Loucy (cell line): Measurements from ENCODE around the gene DAPK1.

ENCODE experiments used
- H2AFZ ChIP-seq: fragments of 200-600 bp; sonication (generic); 2 replicates; pipeline ENCODE4 v1.6.0; 2016; ENCODE audit warnings: antibody characterized with exemption, mild to moderate bottlenecking, low read length, moderate library complexity
- H3F3A ChIP-seq: fragments of 200-600 bp; 2 replicates; pipeline ENCODE4 v1.6.0; 2016; ENCODE audit warnings: antibody characterized with exemption, low read depth, mild to moderate bottlenecking
- H3K27me3 ChIP-seq: fragments of 200-600 bp; sonication (generic); 2 replicates; pipeline ENCODE4 v1.6.1; 2014; ENCODE audit warnings: low read length, mild to moderate bottlenecking; ENCODE audit not compliant: insufficient read depth, poor library complexity, severe bottlenecking
- H3K36me3 ChIP-seq: fragments of 200-600 bp; sonication (generic); 2 replicates; pipeline ENCODE4 v1.6.1; 2016; ENCODE audit warnings: low read length; ENCODE audit not compliant: insufficient read depth
- H3K4me1 ChIP-seq: fragments of 200-600 bp; sonication (generic); 2 replicates; pipeline ENCODE4 v1.5.1; 2014; ENCODE audit warnings: low read length, mild to moderate bottlenecking; ENCODE audit not compliant: insufficient read depth, poor library complexity, severe bottlenecking
- H3K4me2 ChIP-seq: fragments of 200-600 bp; sonication (generic); 2 replicates; pipeline ENCODE4 v1.6.0; 2014; ENCODE audit warnings: antibody characterized with exemption, low read length, low read depth, mild to moderate bottlenecking; ENCODE audit not compliant: poor library complexity, severe bottlenecking
- H3K4me3 ChIP-seq: fragments of 200-600 bp; sonication (generic); 2 replicates; pipeline ENCODE4 v1.5.1; 2014; ENCODE audit warnings: low read length, mild to moderate bottlenecking, mixed read lengths; ENCODE audit not compliant: poor library complexity, severe bottlenecking
- H3K79me2 ChIP-seq: fragments of 200-600 bp; sonication (generic); 2 replicates; pipeline ENCODE4 v1.6.1; 2014; ENCODE audit warnings: low read length; ENCODE audit not compliant: insufficient read depth
- H3K9ac ChIP-seq: fragments of 200-600 bp; sonication (generic); 2 replicates; pipeline ENCODE4 v1.6.0; 2014; ENCODE audit warnings: mild to moderate bottlenecking, low read depth, low read length, moderate library complexity; ENCODE audit not compliant: poor library complexity, severe bottlenecking
- H3K9me2 ChIP-seq: fragments of 200-600 bp; sonication (generic); replicated peaks from 2 replicates; pipeline ENCODE4 v1.6.1; 2016; ENCODE audit warnings: low read depth, low read length, mixed read lengths
- H3K9me3 ChIP-seq: fragments of 200-600 bp; sonication (generic); 2 replicates; pipeline ENCODE4 v1.6.1; 2014; ENCODE audit warnings: mild to moderate bottlenecking, antibody characterized with exemption, low read length, low read depth; ENCODE audit not compliant: insufficient read depth
- H4K20me1 ChIP-seq: fragments of 200-600 bp; sonication (generic); 2 replicates; pipeline ENCODE4 v1.6.0; 2014; ENCODE audit warnings: antibody characterized with exemption, low read length, mild to moderate bottlenecking; ENCODE audit not compliant: insufficient read depth, poor library complexity, severe bottlenecking
- EZH2phosphoT487 ChIP-seq: fragments of 200-600 bp; IDR thresholded peaks from 2 replicates; pipeline ENCODE4 v1.6.1; 2018; ENCODE audit warnings: antibody characterized with exemption, mild to moderate bottlenecking, moderate library complexity, borderline replicate concordance
- TF ChIP-seq, protein P1 (sequence below): fragments of 200-600 bp; sonication (generic); conservative IDR thresholded peaks from 2 replicates; pipeline ENCODE4 v1.5.1; 2014; ENCODE audit warnings: mild to moderate bottlenecking, antibody characterized with exemption, low read length

DAPK1 gene

GRCh38 chr9:87513161-87513560, 15.5 kb downstream of the DAPK1 start:
- Histone ChIP-seq H3K36me3 (no peaks in the 10 kb centered on the region), H3K27me3 (no peaks in the 10 kb centered on the region), H3K9ac (no peak overlapping the region), H3K79me2 (no peaks in the 10 kb centered on the region), H3K9me3 (no peaks in the 10 kb centered on the region), H2AFZ (no peak overlapping the region), H3K4me2 (no peak overlapping the region), H3K4me3 (no peak overlapping the region), H3K9me2 (no peaks in the 10 kb centered on the region), H4K20me1 (no peaks in the 10 kb centered on the region), H3F3A (no peaks in the 10 kb centered on the region), H3K4me1 (peaks cover 20% of the 10 kb centered on the region)
- TF ChIP-seq, protein P1, sequence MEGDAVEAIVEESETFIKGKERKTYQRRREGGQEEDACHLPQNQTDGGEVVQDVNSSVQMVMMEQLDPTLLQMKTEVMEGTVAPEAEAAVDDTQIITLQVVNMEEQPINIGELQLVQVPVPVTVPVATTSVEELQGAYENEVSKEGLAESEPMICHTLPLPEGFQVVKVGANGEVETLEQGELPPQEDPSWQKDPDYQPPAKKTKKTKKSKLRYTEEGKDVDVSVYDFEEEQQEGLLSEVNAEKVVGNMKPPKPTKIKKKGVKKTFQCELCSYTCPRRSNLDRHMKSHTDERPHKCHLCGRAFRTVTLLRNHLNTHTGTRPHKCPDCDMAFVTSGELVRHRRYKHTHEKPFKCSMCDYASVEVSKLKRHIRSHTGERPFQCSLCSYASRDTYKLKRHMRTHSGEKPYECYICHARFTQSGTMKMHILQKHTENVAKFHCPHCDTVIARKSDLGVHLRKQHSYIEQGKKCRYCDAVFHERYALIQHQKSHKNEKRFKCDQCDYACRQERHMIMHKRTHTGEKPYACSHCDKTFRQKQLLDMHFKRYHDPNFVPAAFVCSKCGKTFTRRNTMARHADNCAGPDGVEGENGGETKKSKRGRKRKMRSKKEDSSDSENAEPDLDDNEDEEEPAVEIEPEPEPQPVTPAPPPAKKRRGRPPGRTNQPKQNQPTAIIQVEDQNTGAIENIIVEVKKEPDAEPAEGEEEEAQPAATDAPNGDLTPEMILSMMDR: no peak
- no peak for TF ChIP-seq EZH2phosphoT487

GRCh38 chr9:87513880-87514535, 16.3 kb downstream of the DAPK1 start:
- TF ChIP-seq EZH2phosphoT487: no peak
- Histone ChIP-seq H3F3A (no peaks in the 10 kb centered on the region), H3K36me3 (no peaks in the 10 kb centered on the region), H3K27me3 (no peaks in the 10 kb centered on the region), H3K9ac (no peak overlapping the region), H3K4me2 (no peak overlapping the region), H4K20me1 (no peaks in the 10 kb centered on the region), H3K9me2 (no peaks in the 10 kb centered on the region), H2AFZ (no peak overlapping the region), H3K4me1 (peaks cover 27% of the 10 kb centered on the region), H3K79me2 (no peaks in the 10 kb centered on the region), H3K4me3 (no peak overlapping the region), H3K9me3 (no peaks in the 10 kb centered on the region)

GRCh38 chr9:87515006-87515405, 17.3 kb downstream of the DAPK1 start:
- H3K9ac ChIP-seq: no peak overlapping the region
- H3K4me1 ChIP-seq: peaks cover 36% of the 10 kb centered on the region
- no peak overlapping the region for H3K4me3 ChIP-seq
- H3K9me3 ChIP-seq: no peaks in the 10 kb centered on the region
- no peak overlapping the region for H2AFZ ChIP-seq
- H3K79me2 ChIP-seq: peaks cover 5% of the 10 kb centered on the region; the same call in 1 of the 2 replicates
- no peaks in the 10 kb centered on the region for H3K27me3 ChIP-seq
- TF ChIP-seq, protein P1: no peak
- no peak for TF ChIP-seq EZH2phosphoT487
- H3K4me2 ChIP-seq: no peak overlapping the region
- H3K36me3 ChIP-seq: no peaks in the 10 kb centered on the region
- no peaks in the 10 kb centered on the region for H3F3A ChIP-seq
- H3K9me2 ChIP-seq: no peaks in the 10 kb centered on the region
- no peaks in the 10 kb centered on the region for H4K20me1 ChIP-seq
